ENCODE measurements around the gene CARD14.

CARD14 gene

DNA sequence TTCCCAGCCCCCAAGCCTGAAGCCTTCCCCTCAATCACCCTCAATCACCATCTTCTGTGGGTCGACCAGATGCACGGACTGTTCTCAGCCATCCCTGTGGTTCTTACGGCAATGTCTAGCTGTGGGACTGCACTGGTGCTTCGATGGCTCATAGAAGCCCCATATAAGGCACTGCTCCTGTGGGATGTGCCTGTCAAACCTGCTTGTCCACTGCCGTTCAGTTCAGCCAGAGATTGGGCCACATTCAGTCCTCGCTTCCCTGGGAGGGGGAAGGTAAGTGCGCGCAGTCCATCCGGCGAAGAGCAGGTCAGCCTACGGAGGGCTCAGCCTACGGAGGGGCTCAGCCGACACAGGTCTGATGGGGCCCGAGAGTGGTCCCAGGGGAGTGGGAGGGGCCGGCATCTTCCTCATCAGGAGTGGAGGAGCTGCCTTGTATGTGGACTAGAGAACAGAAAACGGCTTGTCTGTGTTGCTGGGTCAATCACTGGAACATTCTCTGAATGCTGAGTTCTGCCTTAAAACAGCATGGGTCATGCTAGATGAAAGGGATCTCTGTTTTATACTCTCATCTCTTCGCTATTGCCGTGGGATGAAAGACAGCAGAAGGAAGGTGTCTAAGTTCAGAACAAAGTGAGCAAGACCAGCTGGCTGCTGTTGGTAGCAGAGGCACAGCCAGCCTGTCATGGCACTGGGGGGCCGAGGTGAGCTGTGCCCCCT, at the start of gene CARD14:
Gene CARD14 (plus strand): TSS at position 247 of the 717 bp plus-strand sequence. CDS start 11,409 bp downstream, outside the sequence.
- no peak for DNase-seq (ENCODE audit: low read depth)

DNA sequence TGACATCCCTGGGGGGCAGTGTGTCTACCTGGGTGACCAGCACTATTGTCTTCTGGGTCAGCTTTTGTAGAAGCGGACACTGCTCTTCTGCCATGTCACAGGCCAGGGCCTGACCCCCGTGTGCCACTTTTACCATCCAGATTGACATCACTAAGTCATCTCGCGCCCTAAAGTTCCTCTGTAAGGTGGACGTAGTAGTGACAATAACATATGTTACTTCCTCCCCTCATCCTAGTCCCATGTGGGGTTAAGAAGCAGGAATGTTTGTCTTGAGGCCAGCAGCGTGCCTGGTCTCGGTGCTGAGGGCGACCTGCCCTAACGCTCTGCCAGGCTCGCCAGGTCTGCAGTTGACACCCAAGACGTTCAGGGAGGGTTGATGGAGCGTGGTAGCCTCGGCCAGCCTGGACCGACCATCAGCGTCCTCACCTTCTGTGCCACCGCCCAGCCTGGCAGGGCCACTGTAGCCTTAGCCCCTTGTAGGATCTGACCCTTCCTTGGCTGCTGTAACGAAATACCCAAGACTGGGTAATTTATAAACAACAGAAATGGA, 47.7 kb upstream of the CARD14 start:
- DNase-seq (ENCODE audit: low read depth): no peak

DNA sequence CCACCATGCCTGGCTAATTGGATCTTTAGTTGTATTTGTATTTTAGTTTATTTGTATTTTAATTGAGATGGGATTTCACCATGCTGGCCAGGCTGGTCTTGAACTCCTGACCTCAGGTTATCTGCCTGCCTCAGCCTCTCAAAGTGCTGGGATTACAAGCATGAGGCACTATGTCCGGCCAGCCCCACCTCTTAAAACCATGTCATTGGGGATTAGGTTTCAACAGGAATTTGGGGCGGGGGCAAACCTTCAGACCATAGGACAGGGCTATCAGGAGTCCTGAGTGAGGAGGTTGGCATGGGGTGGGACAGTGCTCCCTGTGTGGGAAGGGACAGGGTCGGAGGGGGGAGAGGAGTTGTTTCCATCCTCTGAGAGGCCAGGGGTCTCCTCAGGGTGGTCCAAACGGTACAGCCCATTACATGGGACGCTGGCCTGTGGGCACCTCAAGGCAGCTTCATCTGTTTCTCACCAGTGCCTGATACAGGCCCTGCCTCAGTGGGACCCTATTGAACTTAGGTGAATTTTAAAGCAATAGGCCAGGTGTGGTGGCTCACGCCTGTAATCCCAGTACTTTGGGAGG, 46.8 kb upstream of the CARD14 start:
- no peak for DNase-seq (ENCODE audit: low read depth)

DNA sequence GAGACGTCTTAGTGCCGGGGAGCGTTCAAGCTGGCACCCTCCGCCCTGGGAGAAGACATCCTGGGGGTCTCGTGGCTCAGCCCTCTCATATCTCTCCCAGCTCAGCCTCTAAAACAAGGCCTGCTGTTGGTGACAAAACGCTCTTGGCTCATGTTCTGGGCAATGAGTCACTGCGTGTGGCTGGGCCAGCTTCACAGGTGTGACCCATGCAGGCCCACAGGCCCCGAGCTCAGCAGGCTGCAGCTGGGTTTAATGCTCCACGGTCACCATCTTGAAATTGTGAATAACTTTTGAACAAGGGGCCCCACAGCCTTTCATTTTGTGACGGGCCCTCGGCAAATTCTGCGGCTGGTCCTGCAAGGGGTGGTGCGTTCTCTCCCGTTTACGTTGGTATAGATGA, 46.0 kb upstream of the CARD14 start:
- DNase-seq (ENCODE audit: low read depth): no peak

DNA sequence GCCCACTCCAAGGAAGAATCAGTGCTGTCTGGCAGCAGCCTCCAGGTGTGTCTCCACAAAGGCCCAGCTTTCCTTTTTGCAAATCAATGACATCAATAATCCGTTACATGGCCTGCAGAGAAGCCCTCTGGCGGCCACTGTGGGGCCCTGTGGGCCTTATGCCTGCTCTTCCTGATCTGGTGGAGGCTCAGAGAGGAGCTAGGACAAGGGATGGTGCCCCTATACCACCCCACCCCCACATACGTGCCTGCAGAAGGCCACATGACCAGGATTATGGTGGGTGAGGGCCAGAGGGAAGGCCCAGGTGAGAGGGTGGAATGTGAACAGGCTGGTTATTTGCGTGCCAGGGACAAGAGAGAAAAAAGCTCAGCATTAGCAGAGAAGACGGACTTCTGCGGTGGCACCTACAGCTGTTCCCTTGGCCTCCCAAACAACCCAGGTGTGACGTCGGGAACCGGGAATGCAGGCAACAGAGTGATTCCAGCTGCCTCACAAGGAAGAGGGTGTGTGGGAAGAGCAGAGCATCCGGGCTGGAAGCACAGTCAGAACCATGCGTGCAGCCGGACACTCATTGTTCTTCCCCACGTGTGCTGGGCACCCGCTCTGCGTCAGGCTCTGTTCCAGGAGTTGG, 45.4 kb upstream of the CARD14 start:
- DNase-seq (ENCODE audit: low read depth): no peak

DNA sequence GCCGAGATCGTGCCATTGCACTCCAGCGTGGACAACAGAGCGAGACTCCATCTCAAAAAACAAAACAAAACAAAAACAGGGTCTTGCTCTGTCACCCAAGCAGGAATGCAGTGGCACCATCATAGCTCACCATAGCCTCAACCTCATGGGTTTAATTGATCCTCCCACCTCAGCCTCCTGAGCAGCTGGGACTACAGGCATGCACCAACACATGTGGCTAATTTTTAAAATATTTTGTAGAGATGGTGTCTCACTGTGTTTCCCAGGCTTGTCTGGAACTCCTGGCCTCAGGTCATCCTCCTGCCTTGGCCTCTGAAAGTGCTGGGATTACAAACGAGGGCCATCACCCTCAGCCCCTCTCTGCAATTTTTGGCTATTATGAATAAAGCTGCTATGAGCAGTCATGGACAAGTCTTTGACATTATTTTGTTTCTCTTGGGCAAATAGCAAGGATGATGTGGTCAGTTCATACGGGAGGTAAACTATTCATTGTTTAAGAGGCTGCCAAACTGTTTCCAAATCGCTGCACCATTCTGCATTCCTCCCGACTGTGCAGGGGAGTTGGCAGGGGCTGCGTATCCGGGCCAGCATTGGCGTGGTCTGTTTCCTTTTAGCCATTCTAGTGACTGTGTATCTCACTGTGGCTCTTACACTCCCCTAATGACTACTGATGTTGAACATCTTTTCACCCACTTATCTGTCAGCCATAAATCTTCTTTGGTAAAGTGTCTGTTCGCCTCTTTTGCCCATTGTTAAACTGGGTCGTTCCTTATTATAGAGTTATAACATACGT, 44.0 kb upstream of the CARD14 start:
- DNase-seq (ENCODE audit: low read depth): no peak

DNA sequence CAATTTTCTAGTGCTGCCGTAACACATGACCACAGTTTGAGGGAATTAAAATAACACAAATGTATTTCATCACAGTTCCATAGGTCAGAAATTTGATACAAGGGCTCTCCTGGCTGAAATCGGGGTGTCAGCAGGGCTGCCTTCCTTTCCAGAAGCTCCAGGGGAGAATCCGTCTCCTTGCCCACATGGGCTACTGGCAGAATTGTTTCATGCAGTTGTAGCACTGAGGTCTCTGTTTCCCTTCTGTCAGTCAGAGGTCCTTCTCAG, 43.4 kb upstream of the CARD14 start:
- DNase-seq (ENCODE audit: low read depth): no peak

DNA sequence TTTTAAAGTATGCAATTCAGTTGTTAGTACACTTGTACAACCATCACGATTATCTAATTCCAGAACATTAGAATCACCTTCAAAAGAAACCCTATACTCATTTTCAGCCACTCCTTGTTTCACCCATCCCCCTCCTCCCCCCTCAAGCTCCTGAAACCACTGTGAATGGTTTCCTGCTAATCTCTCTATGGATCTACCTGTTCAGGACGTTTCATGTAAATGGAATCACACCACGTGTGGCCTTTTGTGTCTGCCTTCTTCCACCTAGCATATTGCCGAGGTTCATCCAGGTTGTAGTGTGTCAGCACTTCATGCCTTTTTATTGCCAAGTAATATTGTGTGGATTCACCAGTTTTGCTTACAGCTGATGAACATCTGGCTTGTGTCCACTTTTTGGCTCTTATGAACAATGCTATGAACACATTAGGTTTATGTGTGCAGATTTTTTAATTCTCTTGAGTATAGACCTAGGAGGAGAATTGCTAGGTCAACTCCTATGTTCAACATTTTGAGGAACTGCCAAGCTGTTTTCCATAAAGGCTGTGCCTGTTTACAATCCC, 40.7 kb upstream of the CARD14 start:
- DNase-seq (ENCODE audit: low read depth): no peak

DNA sequence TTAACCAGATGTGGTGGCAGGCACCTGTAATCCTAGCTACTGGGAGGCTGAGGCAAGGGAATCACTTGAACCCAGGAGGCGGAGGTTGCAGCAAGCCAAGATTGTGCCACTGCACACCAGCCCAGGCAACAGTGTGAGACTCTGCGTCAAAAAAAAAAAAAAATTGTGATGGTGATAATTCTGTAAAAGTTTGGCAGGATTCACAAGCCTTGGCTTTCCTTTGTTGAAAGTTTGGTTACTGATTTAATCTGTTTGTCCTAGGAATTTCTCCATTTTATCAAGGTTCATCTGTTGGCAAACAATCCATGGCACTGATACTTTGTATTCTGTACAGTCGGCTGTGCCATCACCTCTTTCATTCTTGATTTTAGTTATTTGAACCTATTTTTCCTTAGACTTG, 38.8 kb upstream of the CARD14 start:
- no peak for DNase-seq (ENCODE audit: low read depth)

DNA sequence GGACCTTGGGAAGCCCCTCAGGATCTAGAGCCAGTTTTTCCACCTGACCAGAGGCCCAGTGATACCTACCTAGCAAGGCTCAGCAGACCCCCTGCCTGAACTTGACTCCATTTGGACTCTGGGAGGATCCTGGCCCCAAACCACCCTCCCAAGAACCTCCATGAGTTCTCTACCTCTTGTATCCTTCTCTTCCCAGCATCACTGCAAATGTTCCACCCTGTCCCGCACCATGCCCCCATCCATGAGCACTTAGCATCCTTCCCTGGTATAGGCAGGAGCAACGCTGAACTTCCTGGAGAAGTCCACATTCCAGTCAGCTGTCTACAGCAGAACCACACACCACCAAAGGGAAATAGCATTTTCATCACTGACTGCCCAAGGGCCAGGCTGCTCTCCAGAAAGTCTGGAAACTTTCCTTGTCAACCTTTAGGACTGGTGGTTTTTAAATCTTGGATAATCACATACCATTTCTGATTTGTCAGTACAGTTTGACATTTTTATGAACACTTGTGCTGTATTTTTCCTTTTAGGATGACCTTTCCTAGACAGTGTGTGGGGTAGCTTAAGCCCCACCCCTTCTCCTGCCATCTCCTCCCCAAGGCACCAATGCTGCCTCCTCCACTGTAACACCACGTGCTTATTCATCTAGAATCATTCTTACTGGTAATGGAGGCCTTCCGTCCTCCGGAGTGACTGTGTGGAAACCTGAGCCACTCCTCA, 36.8 kb upstream of the CARD14 start:
- DNase-seq (ENCODE audit: low read depth): no peak

DNA sequence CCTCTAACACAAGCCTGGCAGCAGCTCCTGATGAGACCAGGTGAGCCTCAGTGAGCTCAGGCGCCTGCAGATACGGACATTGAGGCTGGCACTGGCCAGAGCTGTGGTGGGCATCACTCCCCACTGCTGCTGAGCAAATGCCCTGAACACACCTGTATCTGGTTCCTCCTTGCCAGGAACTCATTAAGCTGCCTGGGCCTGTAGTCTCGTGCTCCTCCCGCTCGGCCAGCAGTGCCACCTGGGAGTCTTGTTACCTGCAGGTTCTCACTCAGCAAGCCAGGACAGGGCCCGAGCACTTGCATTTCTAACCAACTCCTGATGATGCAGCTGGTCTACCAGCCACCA, 36.2 kb upstream of the CARD14 start:
- DNase-seq (ENCODE audit: low read depth): no peak

DNA sequence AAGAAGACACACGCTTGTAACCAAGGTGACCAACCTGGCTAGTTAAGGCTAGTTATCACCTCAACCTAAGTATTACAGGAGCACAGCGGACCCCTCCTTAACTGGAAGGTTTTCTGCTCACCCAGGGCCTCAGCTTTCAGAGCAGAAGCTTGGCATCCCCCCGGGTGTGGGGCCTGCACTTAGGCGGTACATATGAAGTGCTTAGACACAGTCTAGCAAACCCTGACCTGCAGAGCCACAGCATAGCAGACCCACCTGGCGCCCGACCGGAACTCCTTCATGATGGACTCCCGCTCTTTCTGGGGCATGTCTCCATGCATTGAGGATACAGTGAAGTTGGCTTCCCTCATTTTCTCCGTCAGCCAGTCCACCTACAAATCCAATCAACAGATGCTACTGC, 32.7 kb upstream of the CARD14 start:
- DNase-seq (ENCODE audit: low read depth): no peak

DNA sequence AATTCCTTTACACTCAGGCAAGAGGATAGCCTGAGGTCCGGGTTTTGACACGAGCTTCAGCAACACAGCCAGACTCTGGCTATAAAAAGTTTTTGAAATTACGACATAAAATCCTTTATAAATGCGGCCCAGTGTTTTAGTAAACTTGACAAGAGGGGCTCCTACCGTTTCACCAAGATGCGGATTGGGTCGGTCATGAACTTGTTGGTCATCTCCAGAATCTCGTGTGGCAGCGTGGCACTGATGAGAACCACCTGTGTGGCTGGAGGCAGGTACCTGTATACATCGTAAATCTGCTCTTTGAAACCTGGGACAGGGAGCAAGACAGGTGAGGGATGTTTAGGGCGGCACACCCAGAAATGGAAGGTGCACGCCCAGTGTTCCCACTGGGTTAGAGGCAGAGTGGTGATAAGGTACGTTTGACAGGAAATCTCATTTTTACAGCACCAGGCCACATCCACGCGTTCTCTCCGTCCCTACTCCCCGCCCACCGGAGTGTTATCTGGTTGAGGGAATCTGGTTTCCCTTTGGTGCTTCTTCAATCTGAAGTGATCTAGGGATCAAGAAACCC, 30.9 kb upstream of the CARD14 start:
- DNase-seq (ENCODE audit: low read depth): no peak

DNA sequence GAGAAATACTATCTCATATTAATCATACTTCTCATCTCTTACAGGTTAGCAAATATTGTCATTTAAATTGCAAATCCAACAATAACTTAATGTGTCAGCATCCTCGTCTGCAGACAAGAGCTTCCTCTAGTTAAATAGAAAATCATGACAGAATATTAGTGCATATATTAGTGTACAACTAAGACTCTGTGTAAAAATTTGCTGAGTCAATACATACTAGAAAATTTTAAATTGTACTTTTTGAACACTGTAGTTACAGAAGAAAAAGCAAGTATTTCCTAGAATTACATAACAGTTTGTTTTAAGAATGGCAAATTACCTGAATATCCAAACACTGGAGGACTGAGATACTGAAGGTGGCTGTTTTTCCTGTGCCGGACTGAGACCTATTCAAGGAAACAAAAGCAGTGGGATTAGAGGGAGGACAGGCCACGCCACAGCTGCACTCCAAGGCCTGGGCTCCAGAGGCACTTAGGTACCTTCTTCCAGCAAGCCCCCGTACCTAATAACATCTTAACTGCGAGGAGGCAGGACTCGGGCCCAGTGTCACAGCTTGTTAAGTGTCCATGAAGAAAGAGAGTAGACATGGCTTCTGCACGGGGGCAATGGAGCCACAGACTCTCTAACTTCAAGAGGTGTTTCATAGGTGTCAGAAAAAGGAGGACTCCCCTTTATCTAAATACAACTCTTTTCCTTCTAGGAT, 28.2 kb upstream of the CARD14 start:
- DNase-seq (ENCODE audit: low read depth): no peak

DNA sequence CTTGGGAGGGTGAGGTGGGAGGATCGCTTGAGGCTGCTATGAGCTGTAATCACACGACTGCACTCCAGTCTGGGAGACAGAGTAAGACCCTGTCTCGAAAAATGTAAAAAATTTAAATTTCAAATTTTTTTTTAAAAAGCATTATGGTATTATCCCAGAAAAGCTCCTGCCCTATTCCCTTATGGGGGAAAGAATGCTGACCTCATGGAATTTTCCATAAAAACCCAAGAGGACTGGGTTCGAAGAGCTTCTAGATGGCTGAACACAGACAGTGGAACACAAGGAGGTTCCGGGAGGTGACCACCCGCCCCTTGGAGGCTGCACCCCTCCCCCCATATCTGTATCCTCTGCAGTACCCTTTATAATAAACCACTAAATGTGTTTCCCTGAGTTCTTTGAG, 26.9 kb upstream of the CARD14 start:
- DNase-seq (ENCODE audit: low read depth): no peak

DNA sequence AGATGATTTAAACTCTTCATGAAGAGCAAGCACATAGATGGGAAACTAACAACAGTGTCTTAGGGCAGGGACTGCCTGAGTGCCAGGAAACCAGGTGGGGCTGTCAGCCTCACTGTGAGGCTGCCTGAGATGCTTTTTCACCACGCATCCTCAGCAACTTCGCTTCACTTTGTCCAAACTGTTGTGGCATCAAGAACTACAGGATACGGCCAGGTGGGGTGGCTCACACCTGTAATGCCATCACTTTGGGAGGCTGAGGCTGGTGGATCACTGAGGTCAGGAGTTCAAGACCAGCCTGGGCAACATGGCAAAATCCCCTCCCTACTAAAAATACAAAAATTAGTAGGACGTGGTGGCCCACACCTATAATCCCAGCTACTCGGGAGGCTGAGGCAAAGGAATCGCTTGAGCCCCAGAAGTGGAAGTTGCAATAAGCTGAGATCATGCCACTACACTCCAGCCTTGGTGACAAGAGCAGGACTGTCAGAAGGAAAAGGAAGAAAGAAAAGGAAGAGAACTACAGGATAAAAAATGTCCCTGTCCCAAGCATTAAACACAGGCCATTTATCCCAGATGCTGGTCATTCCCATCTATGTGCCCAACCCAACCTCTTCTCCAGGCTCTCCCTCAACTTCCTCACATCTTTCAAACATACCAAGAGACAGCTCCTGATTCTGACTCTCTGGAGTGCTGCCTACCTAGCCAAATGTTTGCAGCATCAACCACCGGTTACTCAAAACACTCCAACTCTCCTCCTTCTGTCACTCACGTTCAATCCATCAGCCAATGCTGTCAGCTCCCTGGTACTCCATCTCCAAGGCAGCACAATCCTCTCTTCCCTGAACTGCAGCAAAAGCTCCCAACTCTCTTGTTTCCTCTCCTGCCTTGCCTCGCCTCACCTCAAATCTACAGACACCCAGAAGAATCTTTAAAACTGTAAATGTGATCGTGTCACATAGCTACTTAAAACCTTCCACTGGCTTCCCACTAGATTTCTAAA, 24.5 kb upstream of the CARD14 start:
- no peak for DNase-seq (ENCODE audit: low read depth)

DNA sequence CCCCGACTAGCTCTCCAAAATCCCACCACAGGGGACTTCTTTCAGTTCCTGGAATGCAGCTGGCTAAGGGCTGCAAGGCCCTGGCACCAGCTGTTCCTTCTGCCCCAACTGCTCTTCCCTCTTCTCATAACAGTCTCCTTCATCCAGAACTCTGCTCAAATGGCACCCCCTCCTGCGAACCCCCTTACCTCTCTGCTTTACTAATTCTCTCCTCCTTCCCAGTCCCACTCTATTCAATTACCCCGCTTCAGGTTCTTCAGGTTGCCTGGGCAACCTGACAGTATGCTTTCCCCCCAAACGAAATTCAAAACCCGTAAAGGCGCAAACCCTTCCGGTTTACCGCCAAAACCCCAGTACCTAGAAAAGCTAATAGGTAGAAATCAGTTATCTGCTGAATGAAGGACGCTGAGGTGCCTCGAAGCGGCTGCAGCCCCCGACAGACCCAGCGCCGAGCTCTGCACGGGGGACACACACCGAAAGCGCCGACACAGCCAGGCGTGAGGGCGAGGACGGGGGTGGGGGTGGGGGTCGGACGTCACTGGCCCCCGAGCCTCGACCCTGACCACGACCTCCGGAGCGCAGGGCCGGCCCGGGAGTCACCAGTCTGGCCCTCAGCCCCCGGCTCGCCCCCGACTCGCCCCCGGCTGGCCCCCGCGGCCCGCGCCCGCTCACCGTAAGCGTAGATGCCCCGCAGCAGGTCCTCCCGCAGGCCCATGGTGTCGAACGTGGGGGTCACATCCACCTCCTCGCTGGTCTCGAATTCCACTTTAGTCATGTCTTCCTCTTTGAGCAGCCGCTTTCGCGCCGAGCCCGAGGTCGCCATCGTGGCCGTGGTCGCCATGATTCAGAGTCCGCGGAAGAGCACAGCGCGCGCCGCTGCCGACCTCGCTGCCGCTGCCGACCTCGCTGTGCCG, 23.5 kb upstream of the CARD14 start:
- no peak for DNase-seq (ENCODE audit: low read depth)

DNA sequence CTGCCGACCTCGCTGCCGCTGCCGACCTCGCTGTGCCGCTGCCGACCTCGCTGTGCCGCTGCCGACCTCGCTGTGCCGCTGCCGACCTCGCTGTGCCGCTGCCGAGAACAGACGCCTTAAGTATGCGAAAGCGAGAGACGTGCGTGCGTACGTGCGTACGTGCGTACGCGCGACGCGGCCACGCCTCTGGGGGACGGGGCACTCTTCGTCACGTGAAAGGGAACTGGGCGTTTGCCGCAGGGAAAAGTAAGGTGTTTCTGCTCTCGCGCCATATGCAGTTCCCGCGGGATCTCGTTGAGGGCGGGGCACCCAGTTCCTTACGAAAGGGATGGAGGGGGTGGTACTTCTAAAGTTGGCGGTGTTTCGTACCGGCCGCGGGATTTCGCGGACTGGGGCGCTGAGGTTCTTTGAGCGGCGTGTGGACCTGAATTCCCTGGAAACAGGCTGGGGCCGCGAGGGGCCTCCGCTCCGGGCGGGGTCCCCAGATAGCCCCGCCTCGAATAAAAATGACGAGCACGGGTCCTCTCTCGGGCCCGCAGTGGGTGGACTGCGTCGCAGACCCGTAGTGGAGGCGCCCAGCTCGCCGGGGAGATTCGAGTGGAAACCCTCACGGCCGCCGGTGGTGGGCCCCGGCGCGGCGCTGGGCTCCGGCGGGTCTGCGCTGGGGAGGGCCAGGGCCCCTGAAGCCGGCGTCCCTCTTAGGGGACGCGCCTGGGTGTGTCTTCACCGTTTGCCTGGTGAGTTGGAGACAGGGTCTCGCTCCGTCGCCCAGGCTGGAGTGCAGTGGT, 22.6 kb upstream of the CARD14 start, which contains the start of gene EIF4A3:
Gene EIF4A3 (minus strand): TSS at position 94 of the 788 bp plus-strand sequence. CDS start 167 bp downstream, outside the sequence.
- peak; percentile 99 for DNase-seq (ENCODE audit: low read depth)
